Ishikawa (cell line): ENCODE results near the gene BRWD1.

Experiments used
- CEBPB ChIP-seq: IDR thresholded peaks from 2 replicates; pipeline ENCODE4 v1.6.1; 2012
- CREB1 ChIP-seq: IDR thresholded peaks from 2 replicates; pipeline ENCODE4 v1.6.1; 2012; ENCODE audit warnings: low read depth
- EGR1 ChIP-seq: IDR thresholded peaks from 2 replicates; pipeline ENCODE4 v1.6.1; 2012
- EP300 ChIP-seq: IDR thresholded peaks from 2 replicates; pipeline ENCODE4 v1.6.1; 2012; ENCODE audit warnings: borderline replicate concordance
- FOXM1 ChIP-seq: IDR thresholded peaks from 2 replicates; pipeline ENCODE4 v1.6.1; 2012; ENCODE audit warnings: low read depth, borderline replicate concordance
- NFIC ChIP-seq: IDR thresholded peaks from 2 replicates; pipeline ENCODE4 v1.6.1; 2012
- RAD21 ChIP-seq: IDR thresholded peaks from 2 replicates; pipeline ENCODE4 v1.6.1; 2012; ENCODE audit warnings: low read depth
- TAF1 ChIP-seq: IDR thresholded peaks from 2 replicates; pipeline ENCODE4 v1.6.1; 2012; ENCODE audit warnings: low read depth, mild to moderate bottlenecking
- TCF12 ChIP-seq: IDR thresholded peaks from 2 replicates; pipeline ENCODE4 v1.6.1; 2012; ENCODE audit warnings: low read depth
- TEAD4 ChIP-seq: IDR thresholded peaks from 2 replicates; pipeline ENCODE4 v1.6.1; 2012
- USF1 ChIP-seq: IDR thresholded peaks from 2 replicates; pipeline ENCODE4 v1.6.1; 2012
- YY1 ChIP-seq: IDR thresholded peaks from 2 replicates; pipeline ENCODE4 v1.6.1; 2012; ENCODE audit warnings: low read depth
- ZBTB7A ChIP-seq: IDR thresholded peaks from 2 replicates; pipeline ENCODE4 v1.6.1; 2012; ENCODE audit warnings: low read depth
- TF ChIP-seq, protein P1 (sequence below): IDR thresholded peaks from 2 replicates; pipeline ENCODE4 v1.6.1; 2012
- TF ChIP-seq, protein P2 (sequence below): IDR thresholded peaks from 2 replicates; pipeline ENCODE4 v1.6.1; 2012; ENCODE audit warnings: low read depth, mild to moderate bottlenecking

Gene BRWD1

GRCh38 chr21:39209334-39209688 is 104.1 kb downstream of the BRWD1 start:
- TF ChIP-seq RAD21 (no peak), CREB1 (no peak), NFIC (no peak), ZBTB7A (no peak), USF1 (no peak)
- TF ChIP-seq, protein P1, sequence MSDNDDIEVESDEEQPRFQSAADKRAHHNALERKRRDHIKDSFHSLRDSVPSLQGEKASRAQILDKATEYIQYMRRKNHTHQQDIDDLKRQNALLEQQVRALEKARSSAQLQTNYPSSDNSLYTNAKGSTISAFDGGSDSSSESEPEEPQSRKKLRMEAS = no peak

DNA sequence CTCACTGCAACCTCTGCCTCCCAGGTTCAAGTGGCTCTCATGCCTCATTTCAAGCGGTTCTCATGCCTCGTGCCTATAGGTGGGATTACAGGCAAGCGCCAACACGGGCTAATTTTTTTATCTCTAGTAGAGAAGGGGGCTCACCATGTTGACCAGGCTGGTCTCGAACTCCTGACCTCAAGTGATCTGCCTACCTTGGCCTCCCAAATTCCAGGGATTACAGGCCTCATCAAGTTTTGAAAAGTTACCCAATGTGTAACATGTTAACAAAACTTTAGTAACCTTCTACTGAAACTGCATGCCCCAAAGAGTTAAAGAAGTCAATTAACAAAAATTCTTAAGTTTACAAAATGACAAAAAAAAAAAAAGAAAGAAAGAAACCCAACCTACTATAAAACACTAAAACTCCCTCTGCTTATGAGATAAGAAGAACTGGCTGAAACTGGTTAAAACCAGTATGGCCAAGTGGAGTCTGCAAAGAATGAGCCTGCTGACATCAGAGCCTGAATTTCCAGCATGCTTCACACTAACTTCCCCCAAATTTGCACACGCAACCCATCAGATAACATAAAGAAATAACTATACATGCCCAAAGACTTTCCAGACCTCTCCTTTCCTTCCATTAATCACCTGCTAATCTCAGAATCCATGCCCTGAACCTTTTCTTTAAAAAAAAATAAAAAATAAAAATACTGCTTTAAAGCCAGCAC is 104.7 kb downstream of the BRWD1 start:
- TF ChIP-seq EP300 (no peak), NFIC (no peak), FOXM1 (no peak), TCF12 (no peak), YY1 (no peak), TEAD4 (no peak), CEBPB (no peak), ZBTB7A (no peak), RAD21 (no peak), EGR1 (no peak), CREB1 (no peak), USF1 (no peak)
- TF ChIP-seq, protein P2, sequence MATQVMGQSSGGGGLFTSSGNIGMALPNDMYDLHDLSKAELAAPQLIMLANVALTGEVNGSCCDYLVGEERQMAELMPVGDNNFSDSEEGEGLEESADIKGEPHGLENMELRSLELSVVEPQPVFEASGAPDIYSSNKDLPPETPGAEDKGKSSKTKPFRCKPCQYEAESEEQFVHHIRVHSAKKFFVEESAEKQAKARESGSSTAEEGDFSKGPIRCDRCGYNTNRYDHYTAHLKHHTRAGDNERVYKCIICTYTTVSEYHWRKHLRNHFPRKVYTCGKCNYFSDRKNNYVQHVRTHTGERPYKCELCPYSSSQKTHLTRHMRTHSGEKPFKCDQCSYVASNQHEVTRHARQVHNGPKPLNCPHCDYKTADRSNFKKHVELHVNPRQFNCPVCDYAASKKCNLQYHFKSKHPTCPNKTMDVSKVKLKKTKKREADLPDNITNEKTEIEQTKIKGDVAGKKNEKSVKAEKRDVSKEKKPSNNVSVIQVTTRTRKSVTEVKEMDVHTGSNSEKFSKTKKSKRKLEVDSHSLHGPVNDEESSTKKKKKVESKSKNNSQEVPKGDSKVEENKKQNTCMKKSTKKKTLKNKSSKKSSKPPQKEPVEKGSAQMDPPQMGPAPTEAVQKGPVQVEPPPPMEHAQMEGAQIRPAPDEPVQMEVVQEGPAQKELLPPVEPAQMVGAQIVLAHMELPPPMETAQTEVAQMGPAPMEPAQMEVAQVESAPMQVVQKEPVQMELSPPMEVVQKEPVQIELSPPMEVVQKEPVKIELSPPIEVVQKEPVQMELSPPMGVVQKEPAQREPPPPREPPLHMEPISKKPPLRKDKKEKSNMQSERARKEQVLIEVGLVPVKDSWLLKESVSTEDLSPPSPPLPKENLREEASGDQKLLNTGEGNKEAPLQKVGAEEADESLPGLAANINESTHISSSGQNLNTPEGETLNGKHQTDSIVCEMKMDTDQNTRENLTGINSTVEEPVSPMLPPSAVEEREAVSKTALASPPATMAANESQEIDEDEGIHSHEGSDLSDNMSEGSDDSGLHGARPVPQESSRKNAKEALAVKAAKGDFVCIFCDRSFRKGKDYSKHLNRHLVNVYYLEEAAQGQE = no peak
- TF ChIP-seq, protein P1 = no peak

DNA sequence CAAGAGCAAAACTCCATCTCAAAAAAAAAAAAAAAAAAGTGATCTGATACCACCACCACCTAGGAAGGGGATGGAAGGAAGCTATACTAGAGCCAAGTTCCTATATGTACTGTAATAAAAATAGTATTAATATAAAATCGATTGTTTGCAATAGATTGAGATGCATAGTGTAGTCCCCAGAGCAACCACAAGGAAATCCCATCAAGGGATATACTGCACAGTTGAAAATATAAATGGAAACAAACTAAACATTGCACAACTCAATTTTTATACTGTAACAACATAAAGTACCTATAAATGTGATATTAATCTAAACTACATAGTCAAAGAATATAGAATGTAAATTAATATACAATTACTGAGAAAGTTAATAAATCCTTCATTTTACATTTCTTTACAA is 109.3 kb downstream of the BRWD1 start:
- TF ChIP-seq USF1 = no peak
- no peak for TF ChIP-seq TAF1
- no peak for TF ChIP-seq EGR1
- TF ChIP-seq EP300 = no peak
- no peak for TF ChIP-seq CREB1
- no peak for TF ChIP-seq ZBTB7A
- TF ChIP-seq TCF12 = no peak
- TF ChIP-seq TEAD4 = no peak
- TF ChIP-seq, protein P1 = no peak
- TF ChIP-seq YY1 = no peak
- TF ChIP-seq FOXM1 = no peak
- no peak for TF ChIP-seq CEBPB

DNA sequence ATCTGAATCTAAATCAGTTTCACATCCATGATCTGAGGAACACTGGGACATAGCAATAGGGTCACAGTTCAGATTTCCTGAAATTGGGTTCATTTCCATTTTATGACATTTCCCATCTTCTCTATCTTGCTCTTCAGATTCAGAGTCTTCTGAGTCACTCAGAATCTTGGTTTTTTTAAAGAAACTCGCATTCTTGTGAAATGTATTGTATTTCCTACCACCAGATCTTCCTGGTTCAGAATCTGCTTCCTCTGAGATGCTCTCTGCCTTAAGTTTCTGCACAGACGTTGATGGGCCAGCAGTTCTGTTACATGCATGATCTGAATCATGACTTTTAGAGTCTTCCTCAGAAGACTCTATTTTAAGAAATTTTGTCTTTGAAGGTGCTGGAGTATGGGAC is 114.6 kb downstream of the BRWD1 start:
- TF ChIP-seq RAD21 (no peak), TCF12 (no peak), EGR1 (no peak), CREB1 (no peak)
- TF ChIP-seq, protein P2 = no peak
- TF ChIP-seq, protein P1 = no peak

GRCh38 chr21:39197448-39198233 is 115.8 kb downstream of the BRWD1 start:
- TF ChIP-seq EP300 (no peak), FOXM1 (no peak), CEBPB (no peak), TAF1 (no peak), YY1 (no peak), TEAD4 (no peak), RAD21 (no peak), TCF12 (no peak), ZBTB7A (no peak), USF1 (no peak), CREB1 (no peak), EGR1 (no peak)
- TF ChIP-seq, protein P1 = no peak
- TF ChIP-seq, protein P2 = no peak
